Measurements from ENCODE around the gene LDB2. TPM values are rescaled to one million over a fixed set of nuclear protein-coding genes. Genes with fewer than 3 reads are reported as not detected.
A peak's percentile ranks its signal among the peaks of the same experiment; 100 is the strongest.

Gene LDB2
- total RNA-seq, 4 donors from 2014 or later = 48.8 to 298 (median 152) TPM

- H3K27ac ChIP-seq = no peak overlapping the region
- H3K4me1 ChIP-seq = no peaks in the 10 kb centered on the region
- H3K4me3 ChIP-seq = no peak overlapping the region
- no peaks in the 10 kb centered on the region for H3K36me3 ChIP-seq
- H3K9me3 ChIP-seq = no peaks in the 10 kb centered on the region
- DNase-seq = no peak
- H3K27me3 ChIP-seq = no peaks in the 10 kb centered on the region
- TF ChIP-seq POLR2A (IDR thresholded peaks at IDR 0.05) (no peak), CTCF (IDR thresholded peaks at IDR 0.05) (no peak)
- intact Hi-C loops (cut with DNase I; ENCODE audit: low total_unique reads) = no loop called here
These were observed 236.6 kb downstream of the LDB2 start for GRCh38 chr4:16661813-16662212.

- no peak for DNase-seq
- Histone ChIP-seq H3K36me3 (no peaks in the 10 kb centered on the region), H3K4me3 (no peak overlapping the region), H3K4me1 (no peaks in the 10 kb centered on the region), H3K9me3 (no peaks in the 10 kb centered on the region), H3K27me3 (no peaks in the 10 kb centered on the region), H3K27ac (no peak overlapping the region)
- intact Hi-C loops (cut with DNase I; ENCODE audit: low total_unique reads) = no loop called here
- TF ChIP-seq CTCF (IDR thresholded peaks at IDR 0.05) (no peak), POLR2A (IDR thresholded peaks at IDR 0.05) (no peak)
These were observed 237.8 kb downstream of the LDB2 start for GRCh38 chr4:16660656-16661055.

- Histone ChIP-seq H3K27me3 (no peaks in the 10 kb centered on the region), H3K4me3 (no peak overlapping the region), H3K36me3 (no peaks in the 10 kb centered on the region), H3K27ac (peak overlapping the region in 1 of 2 donors; percentile 29), H3K9me3 (no peaks in the 10 kb centered on the region), H3K4me1 (no peaks in the 10 kb centered on the region)
- intact Hi-C loops (cut with DNase I; ENCODE audit: low total_unique reads) = no loop called here
- DNase-seq = no peak
- TF ChIP-seq POLR2A (IDR thresholded peaks at IDR 0.05) = no peak
- TF ChIP-seq CTCF (IDR thresholded peaks at IDR 0.05) = no peak
These were observed 238.8 kb downstream of the LDB2 start for GRCh38 chr4:16659694-16660093.

- H3K27me3 ChIP-seq = no peaks in the 10 kb centered on the region
- DNase-seq = no peak
- no peaks in the 10 kb centered on the region for H3K9me3 ChIP-seq
These were observed 239.4 kb downstream of the LDB2 start for GRCh38 chr4:16659079-16659478.

GRCh38 chr4:16658183-16658582, 240.3 kb downstream of the LDB2 start:
- H3K36me3 ChIP-seq = no peaks in the 10 kb centered on the region
- no peaks in the 10 kb centered on the region for H3K9me3 ChIP-seq
- DNase-seq = no peak
- H3K27me3 ChIP-seq = no peaks in the 10 kb centered on the region
- TF ChIP-seq POLR2A (IDR thresholded peaks at IDR 0.05) = no peak
- no peak for TF ChIP-seq CTCF (IDR thresholded peaks at IDR 0.05)
- H3K4me1 ChIP-seq = no peaks in the 10 kb centered on the region
- H3K4me3 ChIP-seq = no peak overlapping the region
- intact Hi-C loops (cut with DNase I; ENCODE audit: low total_unique reads) = no loop called here
- H3K27ac ChIP-seq = peak overlapping the region in 1 of 2 donors; percentile 8

More at GRCh38 chr4:16659079-16659478, 239.4 kb downstream of the LDB2 start:
- Histone ChIP-seq H3K4me1 (no peaks in the 10 kb centered on the region), H3K36me3 (no peaks in the 10 kb centered on the region), H3K27ac (peak overlapping the region; percentile 11 to 29), H3K4me3 (no peak overlapping the region)
- TF ChIP-seq CTCF (IDR thresholded peaks at IDR 0.05) = no peak
- no peak for TF ChIP-seq POLR2A (IDR thresholded peaks at IDR 0.05)
- intact Hi-C loops (cut with DNase I; ENCODE audit: low total_unique reads) = no loop called here

Measured in uterus (tissue), 4 donors.